Heart left ventricle (tissue), 16 donors: ENCODE measurements around the gene UNC119. TPM values are rescaled to one million over a fixed set of nuclear protein-coding genes. Genes with fewer than 3 reads are reported as not detected.

Source experiments
- ATAC-seq, 4 donors: fragments of 200-7000 bp; cut with Tn5 transposase; one replicate each; pipeline ENCODE4 v1.9.1; 2020 to 2022; ENCODE audit warnings: moderate library complexity in 4 of 4, mild to moderate bottlenecking in 3 of 4, moderate number of reproducible peaks in 1 of 4
- DNase-seq, 5 donors: peaks; one replicate each; pipeline ENCODE4 v3.0.0-alpha.2; 2020
- H3K27ac ChIP-seq, 12 donors: fragments of 200-600 bp; sonication (generic) in 4 of 12; one replicate each; pipeline versions ENCODE4 v1.5.0 to v1.8.0; 2016 to 2022; ENCODE audit warnings: mild to moderate bottlenecking in 2 of 12
- H3K27me3 ChIP-seq, 9 donors: fragments of 200-600 bp; sonication (generic) in 2 of 9; one replicate each; pipeline versions ENCODE4 v1.5.1 to v1.8.0; 2016 to 2022; ENCODE audit warnings: mild to moderate bottlenecking in 3 of 9
- H3K36me3 ChIP-seq, 9 donors: fragments of 200-600 bp; sonication (generic) in 2 of 9; one replicate each; pipeline versions ENCODE4 v1.5.0 to v1.8.0; 2018 to 2022; ENCODE audit warnings: mild to moderate bottlenecking in 2 of 9
- H3K4me1 ChIP-seq, 12 donors: fragments of 200-600 bp; sonication (generic) in 4 of 12; one replicate each; pipeline versions ENCODE4 v1.5.0 to v1.8.0; 2016 to 2022; ENCODE audit warnings: mild to moderate bottlenecking in 3 of 12
- H3K4me3 ChIP-seq, 12 donors: fragments of 200-600 bp; sonication (generic) in 4 of 12; one replicate each; pipeline versions ENCODE4 v1.5.0 to v1.8.0; 2017 to 2022; ENCODE audit warnings: mild to moderate bottlenecking in 9 of 12, moderate library complexity in 4 of 12
- H3K9me3 ChIP-seq, 12 donors: fragments of 200-600 bp; sonication (generic) in 4 of 12; one replicate each; pipeline versions ENCODE4 v1.5.0 to v1.8.0; 2016 to 2022; ENCODE audit warnings: mild to moderate bottlenecking in 1 of 12
- CTCF ChIP-seq, 12 donors: fragments of 200-600 bp; sonication (generic) in 4 of 12; IDR thresholded peaks; one replicate each; pipeline versions ENCODE4 v1.5.0 to v1.8.0; 2018 to 2022; ENCODE audit warnings: antibody characterized with exemption in 12 of 12, mild to moderate bottlenecking in 5 of 12
- POLR2A ChIP-seq, 2 donors: fragments of 450-650 bp; IDR thresholded peaks; one replicate each; pipeline ENCODE4 v1.6.1; 2017; ENCODE audit warnings: antibody characterized with exemption in 2 of 2, mild to moderate bottlenecking in 2 of 2, moderate library complexity in 2 of 2
- WGBS, 4 donors: extraction: QIAGEN DNeasy Blood & Tissue Kit in 2 of 4; methylation state at CpG; one replicate each; pipeline versions ENCODE4 v1.1.5 to v1.1.7; 2013 to 2018; 5-methylcytosine and 5-hydroxymethylcytosine counted together
- intact Hi-C, 10 donors: fragments of 100-400 bp; cut with DNase I; formaldehyde crosslinking; loops; one replicate each; pipeline versions ENCODE4 v1.11.1 to v1.14.2; 2022
- polyA plus RNA-seq, 2 donors: library from polyadenylated mRNA; stranded (reverse); fragments of 200-250 nt; gene quantifications; one replicate each; pipeline ENCODE4 v1.2.3, GENCODE V29; 2013
- total RNA-seq, 9 donors: library from RNA; depleted of rRNA in 2 of 9; stranded (reverse); fragments of >200 nt in 2 of 9; fragmentation: NEBNext Ultra II Directional in 3 of 9; extraction: Animal tissue kit (Norgen Biotek cat#: 25700) in 3 of 9; gene quantifications; one replicate each; pipeline versions ENCODE4 v1.1.0 to v1.2.4, GENCODE V29; 2016 to 2023
- donor health status: ischemic (EF 13 %, LVEDD 7.1; RV severe dilation, severe dysfunction).
- donor health status: healthy with polysubstance abuse.
- donor health status: DM: no; HTN: yes; CAD: no.
- donor health status: DM: no; HTN: no; CAD: no.
- donor health status: ischemic (EF 25% LVEDD 6.9; RV normal size, moderate dysfunction).
- donor health status: ischemic (EF 25% LVEDD 5.7; RV mildly dilated, moderate dysfunction).
- donor health status: healthy.
- donor health status: DM: yes; HTN: yes; CAD: no.
- donor health status: ischemic (EF 35%, LVEDD 5.7; RV mildly dilated, moderate dysfunction).
- donor health status: nonischemic (EF 11% LVEDD 7.7; RV severe dilation, severe dysfunction).
- donor health status: DM: yes; HTN: yes; CAD: no.
- donor health status: PGD.
- donor health status: ischemic (EF 29% LVEDD 5.4; RV normal size, mild dysfunction).
- donor health status: nonischemic (EF 23%, LVEDD 6.1; RV moderate dilation, normal function).

Gene UNC119
- total and polyA plus RNA-seq, 11 donors: 12.8 to 30.7 (median 19.2) TPM

- Histone ChIP-seq H3K9me3 (no peaks in the 10 kb centered on the region), H3K36me3 (peaks cover 0 to 24% (median 10%) of the 10 kb centered on the region in 9 donors), H3K4me3 (peak overlapping the region; percentile 73 to 100 (median 92)), H3K4me1 (peaks cover 0 to 51% (median 23%) of the 10 kb centered on the region in 12 donors), H3K27me3 (no peaks in the 10 kb centered on the region), H3K27ac (peak overlapping the region in 11 of 12 donors; percentile 53 to 93 (median 81))
- peak in 3 of 4 donors; percentile 2 to 17 (median 14) for ATAC-seq
- intact Hi-C loops: loop anchor here in 2 of 10 donors (2.0 to 5.0 kb wide), 2 partner anchors 18 to 76 kb away; partner anchors contain the start of genes BLTP2 (in 1 of the 2) and UNC119 (in 1 of the 2)
- TF ChIP-seq CTCF (IDR thresholded peaks at IDR 0.05) (no peak), POLR2A (IDR thresholded peaks at IDR 0.05) (no peak)
- WGBS, 4 donors: 1 to 2% (median 1%) methylated on average over 24 to 39 of the region's 39 CpGs
- peak in 2 of 5 donors; percentile 30 to 60 for DNase-seq
Observed at GRCh38 chr17:28570716-28571360, 18.4 kb upstream of the UNC119 start.

GRCh38 chr17:28569446-28569845 lies 17.0 kb upstream of the UNC119 start:
- DNase-seq (no peak), ATAC-seq (no peak)
- intact Hi-C loops: no loop called here
- Histone ChIP-seq H3K4me1 (peaks cover 0 to 49% (median 20%) of the 10 kb centered on the region in 12 donors), H3K9me3 (no peaks in the 10 kb centered on the region), H3K27me3 (no peaks in the 10 kb centered on the region), H3K27ac (no peak overlapping the region), H3K36me3 (peaks cover 0 to 19% (median 10%) of the 10 kb centered on the region in 9 donors), H3K4me3 (peak overlapping the region in 1 of 12 donors; percentile 96)
- 95 to 100% (median 97%) methylated on average over 1 of the region's 1 CpG for WGBS, 4 donors
- TF ChIP-seq POLR2A (IDR thresholded peaks at IDR 0.05) (no peak), CTCF (IDR thresholded peaks at IDR 0.05) (no peak)

- TF ChIP-seq POLR2A (IDR thresholded peaks at IDR 0.05) (no peak), CTCF (IDR thresholded peaks at IDR 0.05) (no peak)
- intact Hi-C loops: no loop called here
- peaks cover 0 to 44% (median 22%) of the 10 kb centered on the region in 12 donors for H3K4me1 ChIP-seq
- DNase-seq (no peak), ATAC-seq (no peak)
- peaks cover 0 to 31% (median 19%) of the 10 kb centered on the region in 9 donors for H3K36me3 ChIP-seq
- no peaks in the 10 kb centered on the region for H3K9me3 ChIP-seq
- H3K4me3 ChIP-seq: no peak overlapping the region
- WGBS, 4 donors: 83 to 88% (median 88%) methylated on average over 3 of the region's 3 CpGs
- H3K27me3 ChIP-seq: no peaks in the 10 kb centered on the region
- no peak overlapping the region for H3K27ac ChIP-seq
Observed at GRCh38 chr17:28567604-28568003, 15.2 kb upstream of the UNC119 start.

GRCh38 chr17:28563475-28563874 lies 11.1 kb upstream of the UNC119 start:
- Histone ChIP-seq H3K36me3 (peaks cover 0 to 70% (median 60%) of the 10 kb centered on the region in 9 donors), H3K27me3 (no peaks in the 10 kb centered on the region), H3K27ac (no peak overlapping the region), H3K9me3 (no peaks in the 10 kb centered on the region), H3K4me3 (no peak overlapping the region), H3K4me1 (peaks cover 0 to 19% (median 4%) of the 10 kb centered on the region in 12 donors)
- TF ChIP-seq POLR2A (IDR thresholded peaks at IDR 0.05): no peak
- no peak for TF ChIP-seq CTCF (IDR thresholded peaks at IDR 0.05)
- intact Hi-C loops: no loop called here
- peak in 2 of 4 donors; percentile 41 to 42 for ATAC-seq
- peak in 1 of 5 donors; percentile 17 for DNase-seq
- WGBS, 4 donors: 65 to 81% (median 70%) methylated on average over 3 of the region's 3 CpGs
